Limb (tissue), 2 donors: ENCODE results near the gene RND3.

Source experiments
- DNase-seq, 2 donors: peaks; one replicate each; pipeline ENCODE4 v3.0.0-alpha.2; 2016; ENCODE audit errors: extremely low spot score in 2 of 2

Gene RND3

GRCh38 chr2:150476286-150476685, 11.2 kb downstream of the RND3 start:
- DNase-seq = no peak

GRCh38 chr2:150475479-150476250, 11.8 kb downstream of the RND3 start:
- no peak for DNase-seq

DNA sequence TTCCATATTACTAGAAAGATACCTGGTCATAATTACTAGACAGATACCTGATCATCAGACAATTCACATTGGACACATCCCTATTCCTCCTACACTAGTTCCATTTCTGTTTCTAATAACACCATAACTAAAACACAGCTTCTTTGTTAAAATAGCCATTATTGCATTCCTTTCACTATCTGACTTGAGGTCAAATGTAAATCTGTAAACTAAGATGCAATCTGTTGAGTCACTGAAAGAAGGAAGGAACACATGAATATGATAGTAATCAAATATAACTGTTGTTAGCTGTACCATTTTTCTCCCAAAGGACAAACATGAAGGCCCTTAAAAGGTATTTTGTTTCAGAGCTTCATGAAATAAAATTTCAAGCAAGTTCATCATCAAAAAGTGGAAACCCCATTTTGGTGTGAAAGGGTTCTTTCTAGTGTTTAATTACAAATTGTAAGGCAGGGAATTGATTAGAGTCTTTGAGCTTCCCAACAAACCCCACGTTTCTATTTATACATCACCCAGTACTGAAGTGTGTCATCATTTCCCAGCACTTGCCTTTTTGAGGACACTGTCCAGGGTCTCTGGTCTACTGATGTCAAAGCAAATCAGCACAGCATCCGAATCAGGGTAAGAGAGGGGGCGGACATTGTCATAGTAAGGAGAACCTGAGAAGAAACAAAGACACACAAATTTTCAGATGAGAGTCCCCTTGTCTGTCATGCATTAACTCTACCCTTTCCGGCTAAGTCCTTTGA, 13.0 kb downstream of the RND3 start:
- DNase-seq = no peak

DNA sequence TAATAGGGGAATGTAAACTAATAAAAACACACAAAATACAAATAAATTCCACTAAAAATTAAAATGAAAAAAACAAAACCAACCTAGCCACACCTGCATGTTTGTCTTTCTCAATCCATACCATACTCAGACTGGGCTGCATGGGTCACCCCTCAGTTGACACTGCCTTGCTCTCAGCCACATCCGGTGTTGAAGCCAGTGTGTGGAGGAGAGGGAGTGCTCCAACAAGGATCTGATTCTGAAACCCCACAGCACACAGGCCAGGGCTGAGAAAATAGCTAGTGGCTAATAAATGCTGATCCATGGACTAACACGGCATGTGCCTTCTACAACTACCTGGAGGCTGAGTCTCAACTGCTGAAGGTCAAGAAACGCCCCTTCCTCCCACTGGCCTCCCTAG, 13.7 kb downstream of the RND3 start:
- DNase-seq = no peak

- no peak for DNase-seq
These were observed 15.0 kb downstream of the RND3 start for GRCh38 chr2:150472511-150472899.

- DNase-seq = no peak
These were observed 15.5 kb downstream of the RND3 start for GRCh38 chr2:150471813-150472510.

- DNase-seq = no peak
These were observed 17.0 kb downstream of the RND3 start for GRCh38 chr2:150470435-150470834.

DNA sequence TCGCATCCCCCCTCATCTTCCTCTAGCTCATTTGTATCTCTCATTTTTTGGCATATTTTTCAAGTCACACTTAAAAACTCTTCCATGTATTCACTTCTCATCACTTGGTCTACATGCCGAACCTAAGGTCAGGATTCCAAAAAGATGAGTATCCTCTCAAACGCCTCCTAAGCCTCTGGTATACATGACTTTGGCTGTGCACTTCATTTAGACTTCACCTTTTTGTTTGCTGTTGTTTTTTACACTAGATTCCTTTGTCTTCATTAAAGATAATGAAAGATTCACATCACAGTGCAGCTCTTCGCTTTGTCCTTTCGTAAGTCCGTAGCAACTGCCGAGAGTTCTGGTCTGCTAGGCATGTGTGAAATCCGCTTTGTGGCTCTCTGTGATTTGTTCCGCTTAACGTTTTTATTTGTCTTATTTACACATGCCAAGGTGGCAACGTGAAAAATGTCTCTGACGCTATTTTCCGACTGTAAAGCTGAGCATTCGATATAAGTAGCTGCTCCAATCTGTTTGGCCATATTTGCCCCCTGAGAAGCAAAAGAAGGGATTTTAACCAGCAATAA, 17.7 kb downstream of the RND3 start:
- no peak for DNase-seq

GRCh38 chr2:150468350-150468960, 19.0 kb downstream of the RND3 start:
- DNase-seq = no peak

DNA sequence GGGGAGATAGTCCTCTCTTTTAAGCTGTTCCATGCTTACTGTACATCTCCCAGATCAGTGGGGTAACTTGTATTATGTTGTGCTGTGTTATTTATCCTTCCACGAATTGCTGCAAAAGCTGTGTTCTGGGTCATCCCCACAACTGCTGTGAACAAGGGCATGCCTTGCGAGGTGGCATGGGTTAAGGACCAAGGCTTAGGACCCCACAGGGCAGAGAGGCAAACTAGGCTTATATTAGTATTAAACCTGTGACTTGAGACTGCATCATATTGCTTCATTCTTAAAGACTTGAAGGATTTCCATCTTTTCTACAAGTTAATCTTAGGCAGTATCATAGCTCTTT, 19.9 kb downstream of the RND3 start:
- DNase-seq = no peak

DNA sequence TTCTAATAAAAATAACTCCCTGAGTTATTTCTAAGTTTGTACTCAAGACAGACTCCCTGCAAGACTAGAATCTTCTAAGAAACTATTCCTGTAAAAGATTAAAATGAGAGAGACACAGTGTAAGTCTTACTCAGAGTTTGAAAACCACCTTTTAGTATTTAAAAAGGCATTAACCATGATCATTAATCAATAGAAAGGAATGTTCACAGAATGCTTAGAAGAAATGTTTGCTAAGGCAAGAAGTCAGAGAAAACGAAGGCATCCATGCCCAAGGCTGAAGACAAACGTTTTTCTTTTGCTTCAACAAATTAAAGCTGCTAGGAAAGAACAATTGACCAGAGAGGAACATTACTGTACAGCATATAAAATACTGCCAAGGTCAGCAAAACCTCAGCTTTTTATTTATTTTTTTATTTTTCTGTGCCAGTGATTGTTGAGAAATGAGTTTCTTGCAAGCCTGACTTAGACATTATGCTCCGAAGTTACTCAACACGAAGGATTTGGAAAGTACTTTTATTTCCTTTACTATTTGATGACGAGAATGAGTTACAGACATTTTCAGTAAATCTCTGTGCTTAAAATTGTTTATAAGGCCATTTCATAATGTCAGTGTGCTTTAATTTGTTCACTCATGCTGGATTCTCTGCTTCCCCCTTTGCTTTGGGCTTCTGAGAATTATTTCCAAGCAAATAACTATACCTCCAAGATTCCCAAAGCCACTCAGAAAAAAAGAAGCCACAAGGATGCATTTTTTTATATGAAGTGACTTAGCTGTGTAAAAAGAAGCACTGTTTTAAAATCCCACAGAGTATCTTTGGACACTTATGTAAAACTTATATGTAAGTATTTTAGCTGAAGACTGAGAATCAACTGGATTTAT, 20.5 kb downstream of the RND3 start:
- DNase-seq = no peak

- no peak for DNase-seq
These were observed 21.5 kb downstream of the RND3 start for GRCh38 chr2:150465703-150466569.

- no peak for DNase-seq
These were observed 22.5 kb downstream of the RND3 start for GRCh38 chr2:150464986-150465385.

GRCh38 chr2:150464270-150464669, 23.2 kb downstream of the RND3 start:
- DNase-seq = no peak

GRCh38 chr2:150462770-150463169, 24.7 kb downstream of the RND3 start:
- DNase-seq = no peak

DNA sequence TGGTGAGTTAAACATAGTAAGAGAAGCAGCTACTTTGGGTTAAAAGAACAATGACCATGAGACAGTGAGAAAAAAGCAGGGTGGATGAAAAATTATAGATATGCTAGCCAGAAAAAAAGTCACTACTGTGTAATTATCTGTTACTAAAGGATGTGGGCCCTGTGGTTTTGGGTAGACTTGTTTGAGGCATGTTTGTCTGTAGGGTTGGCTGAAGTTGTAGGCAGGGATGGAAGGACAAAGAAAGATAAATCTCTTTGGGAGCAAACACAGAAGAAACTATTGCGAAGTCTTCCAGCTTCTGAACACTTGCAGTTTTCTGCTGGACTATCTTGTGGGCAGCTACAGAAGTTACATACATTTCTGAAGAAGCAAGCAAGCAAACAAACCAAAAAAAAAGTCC, 28.2 kb downstream of the RND3 start:
- DNase-seq = no peak

- no peak for DNase-seq
These were observed 36.7 kb downstream of the RND3 start for GRCh38 chr2:150450765-150451164.

GRCh38 chr2:150449856-150450255, 37.6 kb downstream of the RND3 start:
- DNase-seq = no peak

- no peak for DNase-seq
These were observed 42.1 kb downstream of the RND3 start for GRCh38 chr2:150445398-150445797.

DNA sequence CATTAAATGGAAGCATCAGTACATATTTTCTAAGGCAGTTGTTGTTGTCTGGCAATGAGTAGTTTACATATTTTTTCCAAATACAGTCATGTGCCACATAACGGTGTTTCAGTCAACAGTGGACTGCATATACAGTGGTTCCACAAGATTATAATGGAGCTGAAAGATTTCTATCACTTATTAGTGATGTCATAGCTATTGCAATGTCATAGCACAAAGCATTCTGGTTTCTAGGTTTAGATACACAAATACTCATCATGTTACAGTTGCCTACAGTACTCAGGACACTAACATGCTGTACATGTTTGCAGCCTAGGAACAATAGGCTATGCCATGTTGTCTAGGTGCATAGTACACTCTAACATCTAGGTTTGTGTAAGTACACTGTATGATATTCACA, 45.0 kb downstream of the RND3 start:
- no peak for DNase-seq
